IPS-NIHi7 (cell line): ENCODE data around the gene FOXN1.
"Not testable (repeated sequence)": the region's sequence is repeated elsewhere in the genome, so short reads cannot be mapped to it uniquely, and the experiment has no call there.

ENCODE experiments used
- DNase-seq: peaks from one replicate; pipeline ENCODE4 v3.0.0; 2012; ENCODE audit warnings: mixed read lengths; ENCODE audit errors: extremely low spot score

The FOXN1 gene

DNA sequence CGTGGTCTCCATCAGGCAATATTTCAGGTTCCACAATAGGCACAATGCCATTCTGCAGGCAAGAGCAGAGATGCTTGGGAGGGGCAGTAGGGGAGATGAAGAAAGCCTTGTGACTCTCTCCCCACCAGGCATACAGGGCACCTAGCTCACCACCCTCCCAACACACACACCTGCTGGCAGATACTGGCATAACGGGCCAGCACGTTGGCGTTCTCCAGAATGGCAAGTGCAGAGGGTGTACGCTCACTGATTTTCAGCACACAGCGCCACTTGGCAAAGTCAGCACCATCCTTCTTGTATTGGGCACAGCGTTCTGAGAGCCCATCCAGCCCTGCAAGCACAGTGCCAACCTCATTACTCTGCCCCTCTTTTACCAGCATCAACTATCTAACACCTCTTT lies 68.4 kb downstream of the FOXN1 start:
- DNase-seq = no peak

DNA sequence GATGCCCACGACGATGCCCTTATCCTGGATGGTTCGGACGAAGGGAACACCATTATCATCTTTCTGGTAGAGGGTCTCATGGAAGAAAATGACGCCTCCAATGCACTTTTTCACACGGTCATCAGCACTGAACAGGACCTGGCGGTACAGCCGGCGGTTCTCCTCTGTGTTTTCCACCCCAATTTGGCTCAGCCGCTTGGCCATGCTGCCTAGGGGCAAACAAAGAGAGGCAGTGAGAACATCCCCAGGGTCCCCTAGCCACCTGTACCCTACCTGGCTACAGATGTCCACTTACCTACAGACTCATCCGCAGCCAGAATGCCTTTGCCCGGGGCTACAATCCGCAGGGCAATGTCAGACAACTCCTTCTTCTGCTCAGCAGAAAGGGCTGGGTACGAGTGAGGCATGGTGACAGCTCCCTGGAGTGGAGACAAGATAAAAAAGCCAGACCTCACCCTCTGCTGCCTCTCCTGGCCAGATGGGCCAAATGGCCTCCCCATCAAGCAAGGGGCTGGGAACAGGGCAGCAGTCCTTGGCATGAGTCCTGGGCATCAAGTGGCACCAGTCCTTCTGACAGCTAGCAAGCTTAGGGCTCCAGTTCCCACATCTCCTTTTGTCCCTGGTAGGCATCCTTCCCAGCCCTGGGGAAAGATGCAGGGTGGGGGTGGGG lies 69.1 kb downstream of the FOXN1 start:
- DNase-seq = no peak

DNA sequence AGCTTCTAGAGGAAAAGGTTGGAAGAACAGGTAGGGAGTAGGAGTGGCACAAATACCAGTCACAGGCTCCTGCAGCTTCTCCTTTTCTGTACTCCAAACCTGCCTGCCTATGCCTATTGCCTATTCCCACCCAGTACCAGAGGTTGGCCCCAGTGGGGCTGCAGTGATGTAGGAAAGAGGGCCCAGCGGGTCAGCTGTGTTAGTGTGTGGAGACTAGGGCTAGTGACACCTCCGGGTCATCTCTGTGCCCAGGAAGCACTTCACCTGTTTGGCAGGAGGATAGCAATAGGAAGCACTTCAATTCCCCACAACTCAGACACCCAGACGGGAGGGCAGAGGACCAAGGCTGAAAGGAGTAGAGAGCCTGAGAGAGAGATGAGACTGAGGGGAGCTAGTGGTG lies 69.9 kb downstream of the FOXN1 start:
- DNase-seq = not testable (repeated sequence)

DNA sequence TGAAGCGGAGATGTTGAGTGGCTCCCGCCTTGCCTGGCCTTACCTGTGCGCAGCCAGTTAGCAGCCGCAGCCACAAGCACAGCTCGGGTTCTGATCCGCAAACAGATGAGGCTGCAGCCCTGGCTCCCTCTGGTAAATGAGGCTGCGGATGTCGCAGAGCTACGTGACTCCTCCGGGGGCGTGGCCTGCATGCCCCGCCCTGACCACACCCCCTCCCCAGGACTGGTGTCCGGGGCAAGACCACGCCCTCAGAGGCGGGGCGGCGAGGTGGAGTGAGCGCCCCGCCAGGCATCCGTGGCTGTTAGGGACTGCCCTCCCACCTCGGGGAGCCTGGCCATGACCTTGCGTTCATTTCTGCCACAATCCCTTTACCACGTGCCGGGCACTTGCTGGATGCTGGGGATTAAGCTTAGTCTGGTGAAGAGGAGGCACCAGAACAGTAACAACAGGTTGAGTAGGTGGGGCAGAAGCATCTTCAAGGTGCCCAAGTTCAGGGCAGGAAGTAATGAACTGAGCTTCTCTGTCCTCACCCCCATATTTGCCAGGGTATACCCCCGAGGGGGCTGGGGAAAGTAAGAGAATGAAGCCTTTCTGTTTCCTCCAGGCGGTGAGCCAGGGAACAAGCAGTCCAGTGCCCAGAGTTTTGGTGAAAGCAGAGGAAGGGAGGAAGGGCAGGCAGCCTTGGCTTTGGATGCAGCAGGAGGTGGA lies 70.8 kb downstream of the FOXN1 start, which contains the start of gene ALDOC:
ALDOC (minus strand) TSS at position 138 of the 708 bp plus-strand sequence. CDS start 1,363 bp downstream, outside the sequence.
- peak; percentile 100 for DNase-seq

DNA sequence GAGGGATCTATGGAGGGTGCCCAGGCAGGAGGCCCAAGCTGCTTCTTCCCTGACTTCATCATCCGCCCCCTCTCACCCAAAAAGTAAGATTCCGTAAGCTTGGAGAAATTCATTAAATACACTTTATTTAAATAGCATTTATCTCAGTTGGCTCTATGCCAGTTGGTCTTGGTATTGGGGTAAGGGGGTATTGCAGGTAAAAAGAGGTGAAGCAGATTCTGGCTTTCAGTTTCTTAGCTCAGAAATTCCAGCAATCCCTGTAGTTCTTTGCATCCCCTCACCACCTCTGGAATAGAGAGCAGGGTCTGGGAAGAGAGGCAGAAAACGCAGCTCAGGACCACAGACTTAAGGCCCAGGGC lies 71.3 kb downstream of the FOXN1 start:
- DNase-seq = no peak

DNA sequence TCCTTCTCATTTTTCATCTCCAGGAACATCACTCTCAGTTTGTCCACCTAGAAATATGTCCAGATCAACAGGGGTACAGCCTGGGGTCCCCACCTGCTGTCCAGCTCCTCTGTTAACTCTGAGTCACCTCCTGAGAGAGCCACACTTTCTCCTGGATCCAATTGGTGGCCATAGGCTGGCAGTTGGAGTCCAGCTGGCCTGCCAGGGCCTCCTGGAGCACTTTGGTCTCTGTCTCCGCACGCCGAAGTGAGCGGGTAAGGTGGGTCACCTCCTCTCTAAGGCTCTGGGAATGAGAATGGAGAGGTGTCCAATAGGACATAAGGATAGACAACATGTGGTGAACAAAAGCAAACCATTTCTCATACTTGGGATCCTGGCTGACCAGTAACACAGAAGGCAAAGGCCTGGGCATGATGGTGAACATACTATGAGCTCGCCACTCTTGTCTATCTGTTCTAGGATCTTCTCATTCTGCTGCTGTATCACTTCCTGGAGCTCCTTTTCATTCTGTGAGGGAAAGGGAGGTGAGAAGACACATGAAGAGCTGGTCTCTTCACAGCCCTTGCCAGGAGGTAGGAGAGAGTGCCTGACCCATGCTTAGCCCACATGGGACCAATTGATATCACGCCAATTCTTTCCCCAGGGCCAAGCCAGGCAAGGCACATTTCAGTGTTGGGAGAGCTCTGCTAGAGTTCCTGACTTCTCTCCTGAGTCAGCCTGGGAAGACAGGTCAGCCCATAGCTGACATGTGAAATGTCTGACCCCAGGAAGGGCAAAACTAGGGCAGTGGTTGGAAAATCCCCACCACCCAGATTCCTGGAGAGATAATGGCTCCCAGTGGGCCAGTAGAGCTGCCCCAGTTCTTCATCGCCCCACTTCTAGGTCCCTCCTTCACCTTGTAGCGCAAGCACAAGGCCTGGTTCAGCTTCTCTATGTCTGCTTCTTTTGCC lies 72.4 kb downstream of the FOXN1 start:
- no peak for DNase-seq

DNA sequence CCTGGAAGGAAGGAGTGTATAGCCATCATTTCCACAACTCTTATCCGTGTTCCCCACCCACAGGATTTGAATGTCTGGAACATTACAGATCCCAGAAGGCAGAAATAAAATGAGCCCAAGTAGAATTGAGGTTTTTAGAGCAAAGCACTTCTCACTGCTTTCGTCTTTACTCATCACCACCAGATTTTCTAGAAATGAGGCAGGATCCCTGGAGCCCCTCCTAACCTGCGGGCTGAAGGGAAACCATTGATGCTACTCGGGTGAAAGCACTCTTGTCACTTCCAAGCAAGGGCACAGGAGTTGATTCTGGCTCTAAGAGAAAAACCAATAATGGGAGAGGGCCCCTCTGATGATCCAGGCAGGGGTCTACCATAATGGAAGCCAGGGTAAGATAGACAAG lies 73.4 kb downstream of the FOXN1 start:
- no peak for DNase-seq

DNA sequence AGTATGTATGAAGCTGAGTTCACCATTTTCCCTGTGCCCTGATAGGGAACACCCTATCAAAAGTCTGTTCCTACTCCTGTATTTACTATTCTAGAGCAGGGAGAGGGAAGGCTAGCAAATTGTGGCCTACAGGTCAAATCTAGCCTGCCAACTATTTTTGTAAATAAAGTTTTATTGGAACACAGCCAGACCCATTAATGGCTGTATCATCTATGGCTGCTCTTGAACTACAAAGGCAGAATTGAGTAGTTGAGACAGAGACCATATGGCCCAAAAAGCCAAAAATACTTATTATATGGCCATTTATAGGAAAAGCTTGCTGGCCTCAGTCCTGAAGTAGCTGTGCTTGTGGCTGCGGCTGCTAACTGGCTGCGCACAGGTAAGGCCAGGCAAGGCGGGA lies 74.8 kb downstream of the FOXN1 start:
- DNase-seq = no peak

DNA sequence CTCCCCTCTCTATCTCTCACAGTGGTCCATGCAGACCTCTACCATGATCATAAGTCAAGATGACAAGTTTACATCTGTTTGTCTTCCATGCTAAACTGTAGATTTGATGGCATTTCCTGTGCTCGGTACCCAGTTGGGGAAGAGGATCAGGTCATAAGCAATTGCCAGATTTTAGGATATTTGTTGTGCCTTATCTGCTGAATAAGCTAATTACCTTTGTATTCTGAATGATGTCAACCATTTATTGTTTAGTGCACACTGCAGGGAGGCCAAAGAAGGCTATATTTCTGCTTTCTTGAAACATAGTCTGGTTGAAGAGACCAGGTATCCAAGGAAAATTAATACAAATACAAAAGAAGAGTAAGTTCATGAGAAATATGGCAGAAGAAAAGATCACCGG lies 76.4 kb downstream of the FOXN1 start:
- DNase-seq = no peak

DNA sequence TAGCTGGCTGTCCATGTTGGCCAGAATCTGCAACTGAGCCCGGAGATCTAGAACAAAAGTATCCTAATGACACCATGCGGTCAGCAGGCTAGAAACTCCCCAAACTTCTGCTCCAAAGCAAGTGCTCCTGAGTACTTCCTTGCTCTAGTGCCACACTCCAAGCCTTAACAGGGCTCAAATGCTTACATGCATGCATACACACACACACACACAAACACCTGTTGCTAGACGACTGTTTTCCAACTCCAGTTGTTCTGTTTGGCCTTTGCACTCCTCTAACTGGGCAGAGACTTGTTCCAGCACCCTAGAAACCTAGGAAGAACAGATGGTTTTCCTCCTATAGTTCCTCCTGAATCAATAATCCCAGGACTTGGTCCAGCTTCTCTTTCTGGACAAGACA lies 78.3 kb downstream of the FOXN1 start:
- no peak for DNase-seq

DNA sequence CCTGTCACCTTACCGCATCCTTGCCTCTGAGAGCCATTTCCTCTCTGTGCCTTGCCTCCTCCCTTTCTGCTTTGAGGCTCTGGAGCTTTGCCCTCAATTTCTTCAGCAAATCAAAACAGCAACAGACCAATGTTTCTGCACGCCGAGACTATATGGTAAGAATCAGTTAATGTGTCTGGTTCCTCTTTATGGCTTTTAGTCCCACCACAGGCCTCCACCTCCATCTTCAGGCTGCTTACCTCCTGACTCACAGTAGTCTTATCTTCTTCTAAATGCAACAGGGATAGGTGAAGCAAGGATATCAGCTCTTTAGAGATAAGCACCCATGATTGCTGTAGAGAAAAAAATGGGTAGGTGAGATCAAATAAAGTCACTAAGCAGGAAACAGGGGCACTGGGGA lies 79.7 kb downstream of the FOXN1 start:
- no peak for DNase-seq
